SH-SY5Y (cell line): ENCODE measurements around the gene PRDM16.

Experiments
- GATA2 ChIP-seq: IDR thresholded peaks from 2 replicates; pipeline ENCODE4 v1.6.1; 2011; ENCODE audit warnings: mild to moderate bottlenecking, low read depth, low read length
- GATA3 ChIP-seq: IDR thresholded peaks from 2 replicates; pipeline ENCODE4 v1.6.1; 2011; ENCODE audit warnings: low read depth, mild to moderate bottlenecking, low read length, moderate library complexity

- TF ChIP-seq GATA2 (no peak), GATA3 (no peak)
Observed at GRCh38 chr1:3304246-3304645, 235.2 kb downstream of the PRDM16 start.
